ENCODE measurements around the gene CAPN12. TPM values are rescaled to one million over a fixed set of nuclear protein-coding genes. Genes with fewer than 3 reads are reported as not detected.
A peak's percentile ranks its signal among the peaks of the same experiment; 100 is the strongest.

Gene CAPN12
- total RNA-seq, 3 donors from 2014 or later = 0.16 to 9.2 (median 4.1) TPM

- DNase-seq (ENCODE audit: low spot score in 2 of 2) = no peak
- no peaks in the 10 kb centered on the region for H3K36me3 ChIP-seq
- intact Hi-C loops (cut with DNase I; ENCODE audit: low total_unique reads) = no loop called here
- H3K4me3 ChIP-seq = no peak overlapping the region
- H3K9me3 ChIP-seq = no peaks in the 10 kb centered on the region
- H3K27me3 ChIP-seq = no peaks in the 10 kb centered on the region
- TF ChIP-seq, protein P1, sequence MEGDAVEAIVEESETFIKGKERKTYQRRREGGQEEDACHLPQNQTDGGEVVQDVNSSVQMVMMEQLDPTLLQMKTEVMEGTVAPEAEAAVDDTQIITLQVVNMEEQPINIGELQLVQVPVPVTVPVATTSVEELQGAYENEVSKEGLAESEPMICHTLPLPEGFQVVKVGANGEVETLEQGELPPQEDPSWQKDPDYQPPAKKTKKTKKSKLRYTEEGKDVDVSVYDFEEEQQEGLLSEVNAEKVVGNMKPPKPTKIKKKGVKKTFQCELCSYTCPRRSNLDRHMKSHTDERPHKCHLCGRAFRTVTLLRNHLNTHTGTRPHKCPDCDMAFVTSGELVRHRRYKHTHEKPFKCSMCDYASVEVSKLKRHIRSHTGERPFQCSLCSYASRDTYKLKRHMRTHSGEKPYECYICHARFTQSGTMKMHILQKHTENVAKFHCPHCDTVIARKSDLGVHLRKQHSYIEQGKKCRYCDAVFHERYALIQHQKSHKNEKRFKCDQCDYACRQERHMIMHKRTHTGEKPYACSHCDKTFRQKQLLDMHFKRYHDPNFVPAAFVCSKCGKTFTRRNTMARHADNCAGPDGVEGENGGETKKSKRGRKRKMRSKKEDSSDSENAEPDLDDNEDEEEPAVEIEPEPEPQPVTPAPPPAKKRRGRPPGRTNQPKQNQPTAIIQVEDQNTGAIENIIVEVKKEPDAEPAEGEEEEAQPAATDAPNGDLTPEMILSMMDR (IDR thresholded peaks at IDR 0.05) = no peak
- TF ChIP-seq POLR2A (IDR thresholded peaks at IDR 0.05) = no peak
- no peak for TF ChIP-seq POLR2AphosphoS5 (IDR thresholded peaks at IDR 0.05)
- peak overlapping the region; percentile 82 to 84 for H3K27ac ChIP-seq
- peaks cover 0 to 2% of the 10 kb centered on the region in 2 donors for H3K4me1 ChIP-seq
These were observed 11.1 kb downstream of the CAPN12 start for GRCh38 chr19:38733241-38733492.

DNA sequence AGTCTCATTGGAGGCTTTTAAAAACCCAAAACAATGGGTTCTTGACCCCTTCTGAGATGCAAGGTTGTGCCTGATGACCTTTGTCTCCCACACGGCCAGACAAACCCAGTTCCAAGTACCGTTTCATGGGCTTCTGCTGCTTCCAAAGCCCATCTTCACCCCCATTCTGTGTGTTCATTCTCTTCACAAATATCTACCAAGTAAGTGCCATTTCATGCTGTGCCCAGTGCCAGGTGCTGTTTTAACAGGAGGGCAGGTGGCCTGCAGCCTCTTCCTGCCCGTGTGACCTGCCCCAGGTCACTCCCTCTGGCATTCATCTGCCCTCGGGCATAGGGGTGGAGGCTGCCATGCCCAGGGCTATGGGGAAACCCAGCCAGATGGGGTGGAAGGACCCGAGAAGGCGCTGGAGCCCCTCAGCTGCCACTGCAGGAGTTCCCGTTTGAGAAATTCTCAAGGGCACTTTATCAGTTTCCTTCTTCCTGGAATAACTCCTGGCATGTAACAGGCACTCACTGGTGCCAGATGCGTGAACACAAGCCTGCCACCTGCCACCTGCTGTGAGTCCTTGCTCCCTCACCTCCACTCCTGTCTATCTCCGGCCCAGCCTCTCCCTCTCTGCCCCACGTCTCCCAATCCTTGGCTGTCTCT lies 12.5 kb downstream of the CAPN12 start:
- no peaks in the 10 kb centered on the region for H3K9me3 ChIP-seq
- peak in 1 of 2 donors; percentile 49 for DNase-seq (ENCODE audit: low spot score in 2 of 2)
- intact Hi-C loops (cut with DNase I; ENCODE audit: low total_unique reads) = no loop called here
- peaks cover 0 to 2% of the 10 kb centered on the region in 2 donors for H3K4me1 ChIP-seq
- peak overlapping the region; percentile 62 to 82 for H3K27ac ChIP-seq
- H3K4me3 ChIP-seq = no peak overlapping the region
- TF ChIP-seq POLR2A (IDR thresholded peaks at IDR 0.05) = no peak
- TF ChIP-seq POLR2AphosphoS5 (IDR thresholded peaks at IDR 0.05) = no peak
- TF ChIP-seq, protein P1 (IDR thresholded peaks at IDR 0.05) = no peak
- no peaks in the 10 kb centered on the region for H3K27me3 ChIP-seq
- no peaks in the 10 kb centered on the region for H3K36me3 ChIP-seq

GRCh38 chr19:38730731-38731589 lies 13.3 kb downstream of the CAPN12 start:
- Histone ChIP-seq H3K4me3 (no peak overlapping the region), H3K4me1 (peaks cover 0 to 2% of the 10 kb centered on the region in 2 donors), H3K9me3 (no peaks in the 10 kb centered on the region), H3K27me3 (no peaks in the 10 kb centered on the region), H3K36me3 (no peaks in the 10 kb centered on the region), H3K27ac (peak overlapping the region; percentile 62 to 82)
- peak in 1 of 2 donors; percentile 27 for DNase-seq (ENCODE audit: low spot score in 2 of 2)
- TF ChIP-seq POLR2AphosphoS5 (IDR thresholded peaks at IDR 0.05) (no peak), POLR2A (IDR thresholded peaks at IDR 0.05) (no peak)
- TF ChIP-seq, protein P1 (IDR thresholded peaks at IDR 0.05) = no peak
- intact Hi-C loops (cut with DNase I; ENCODE audit: low total_unique reads) = no loop called here

GRCh38 chr19:38730470-38730730 lies 13.9 kb downstream of the CAPN12 start:
- intact Hi-C loops (cut with DNase I; ENCODE audit: low total_unique reads) = no loop called here
- no peaks in the 10 kb centered on the region for H3K27me3 ChIP-seq
- H3K27ac ChIP-seq = peak overlapping the region in 1 of 2 donors; percentile 62
- TF ChIP-seq POLR2A (IDR thresholded peaks at IDR 0.05) (no peak), POLR2AphosphoS5 (IDR thresholded peaks at IDR 0.05) (no peak)
- TF ChIP-seq, protein P1 (IDR thresholded peaks at IDR 0.05) = no peak
- no peaks in the 10 kb centered on the region for H3K36me3 ChIP-seq
- no peaks in the 10 kb centered on the region for H3K9me3 ChIP-seq
- peaks cover 0 to 2% of the 10 kb centered on the region in 2 donors for H3K4me1 ChIP-seq
- no peak for DNase-seq (ENCODE audit: low spot score in 2 of 2)
- no peak overlapping the region for H3K4me3 ChIP-seq
